ENCODE results near the gene HIP1R.

The HIP1R gene

GRCh38 chr12:122861587-122861970, 26.3 kb downstream of the HIP1R start:
- no peak for DNase-seq

- DNase-seq = no peak
Measured at GRCh38 chr12:122862110-122862634, 26.9 kb downstream of the HIP1R start.

GRCh38 chr12:122862872-122863701, 27.8 kb downstream of the HIP1R start:
- peak; percentile 51 to 68 for DNase-seq

- no peak for DNase-seq
Measured at GRCh38 chr12:122864894-122865253, 29.6 kb downstream of the HIP1R start.

- DNase-seq = no peak
Measured at GRCh38 chr12:122865268-122866231, 30.3 kb downstream of the HIP1R start.

GRCh38 chr12:122866379-122866778, 31.1 kb downstream of the HIP1R start:
- DNase-seq = no peak

- DNase-seq = no peak
Measured at GRCh38 chr12:122866950-122867607, 31.8 kb downstream of the HIP1R start.

- DNase-seq = no peak
Measured at GRCh38 chr12:122867691-122868461, 32.6 kb downstream of the HIP1R start.

- no peak for DNase-seq
Measured at GRCh38 chr12:122868471-122869177, 33.4 kb downstream of the HIP1R start.

- no peak for DNase-seq
Measured at GRCh38 chr12:122869207-122869973, 34.1 kb downstream of the HIP1R start.

- DNase-seq = no peak
Measured at GRCh38 chr12:122870163-122870842, 35.0 kb downstream of the HIP1R start.

GRCh38 chr12:122870867-122871664, 35.8 kb downstream of the HIP1R start:
- DNase-seq = no peak

- DNase-seq = peak; percentile 84 to 91
Measured at GRCh38 chr12:122871851-122872780, 36.9 kb downstream of the HIP1R start.

- DNase-seq = peak in 1 of 2 experiments; percentile 56
Measured at GRCh38 chr12:122872815-122873361, 37.6 kb downstream of the HIP1R start.

GRCh38 chr12:122873540-122873939, 38.3 kb downstream of the HIP1R start:
- DNase-seq = no peak

- no peak for DNase-seq
Measured at GRCh38 chr12:122874081-122874480, 38.8 kb downstream of the HIP1R start.

GRCh38 chr12:122875590-122876220, 40.4 kb downstream of the HIP1R start:
- DNase-seq = no peak
